Renal cortex interstitium (tissue), 11 donors: ENCODE measurements around the gene AVPR1B. TPM values are rescaled to one million over a fixed set of nuclear protein-coding genes. Genes with fewer than 3 reads are reported as not detected.
"Not testable (repeated sequence)": the region's sequence is repeated elsewhere in the genome, so short reads cannot be mapped to it uniquely, and the experiment has no call there.

Experiments
- DNase-seq, 11 donors: peaks; one replicate each; pipeline ENCODE4 v3.0.0-alpha.2; 2013; ENCODE audit warnings: low read depth in 9 of 11, low spot score in 4 of 11; ENCODE audit errors: extremely low read depth in 1 of 11
- polyA plus RNA-seq, 3 donors: library from polyadenylated mRNA; unstranded; fragments of 120-200 nt; gene quantifications; one replicate each; pipeline ENCODE4 v1.2.1, GENCODE V29; 2013; ENCODE audit not compliant: insufficient read length in 3 of 3

AVPR1B gene
- polyA plus RNA-seq, 3 donors: 0.79 to 0.95 (median 0.85) TPM

GRCh38 chr1:206094024-206094423 is 23.2 kb downstream of the AVPR1B start:
- no peak for DNase-seq

- DNase-seq: no peak
Measured at GRCh38 chr1:206089341-206089740, 27.8 kb downstream of the AVPR1B start.

GRCh38 chr1:206087091-206087490 is 30.1 kb downstream of the AVPR1B start:
- DNase-seq: no peak

- no peak for DNase-seq
Measured at GRCh38 chr1:206083750-206084149, 33.4 kb downstream of the AVPR1B start.

- DNase-seq: no peak
Measured at GRCh38 chr1:206082831-206083695, 34.1 kb downstream of the AVPR1B start.

GRCh38 chr1:206081856-206082255 is 35.3 kb downstream of the AVPR1B start:
- DNase-seq: no peak

GRCh38 chr1:206080026-206080820 is 37.0 kb downstream of the AVPR1B start:
- no peak for DNase-seq

GRCh38 chr1:206079135-206079534 is 38.1 kb downstream of the AVPR1B start:
- DNase-seq: no peak

- DNase-seq: no peak
Measured at GRCh38 chr1:206075786-206076755, 41.1 kb downstream of the AVPR1B start.

- DNase-seq: no peak
Measured at GRCh38 chr1:206074839-206075238, 42.3 kb downstream of the AVPR1B start.

- no peak for DNase-seq
Measured at GRCh38 chr1:206070627-206071304, 46.4 kb downstream of the AVPR1B start.

GRCh38 chr1:206068314-206068713 is 48.9 kb downstream of the AVPR1B start:
- DNase-seq: no peak

GRCh38 chr1:206067486-206068227 is 49.5 kb downstream of the AVPR1B start:
- DNase-seq: no peak

- DNase-seq: no peak
Measured at GRCh38 chr1:206066479-206067171, 50.6 kb downstream of the AVPR1B start.

- DNase-seq: no peak
Measured at GRCh38 chr1:206065547-206066145, 51.5 kb downstream of the AVPR1B start.

- not testable (repeated sequence) for DNase-seq
Measured at GRCh38 chr1:206064501-206064900, 52.7 kb downstream of the AVPR1B start.

GRCh38 chr1:206064001-206064400 is 53.2 kb downstream of the AVPR1B start:
- DNase-seq: not testable (repeated sequence)
